KMS-11 (cell line): ENCODE results near the gene ST3GAL5.
A peak's percentile ranks its signal among the peaks of the same experiment; 100 is the strongest.

ENCODE experiments used
- H2AFZ ChIP-seq: fragments of 200-600 bp; sonication (generic); 2 replicates; pipeline ENCODE4 v1.6.1; 2016; ENCODE audit warnings: antibody characterized with exemption, mixed run types, low read depth
- H3K27ac ChIP-seq: fragments of 200-600 bp; sonication (generic); 2 replicates; pipeline ENCODE4 v1.6.1; 2016; ENCODE audit warnings: mild to moderate bottlenecking, mixed run types
- H3K27me3 ChIP-seq: fragments of 200-600 bp; sonication (generic); 2 replicates; pipeline ENCODE4 v1.6.1; 2017; ENCODE audit warnings: mild to moderate bottlenecking, low read depth, mixed run types, moderate library complexity; ENCODE audit not compliant: insufficient read depth
- H3K36me3 ChIP-seq: fragments of 200-600 bp; sonication (generic); 2 replicates; pipeline ENCODE4 v1.6.1; 2017; ENCODE audit warnings: mild to moderate bottlenecking, mixed run types; ENCODE audit not compliant: insufficient read depth
- H3K4me1 ChIP-seq: fragments of 200-600 bp; sonication (generic); 2 replicates; pipeline ENCODE4 v1.6.1; 2016; ENCODE audit warnings: mild to moderate bottlenecking, low read depth, mixed run types; ENCODE audit not compliant: poor library complexity, severe bottlenecking
- H3K4me2 ChIP-seq: fragments of 200-600 bp; sonication (generic); 2 replicates; pipeline ENCODE4 v1.7.0; 2016; ENCODE audit warnings: mild to moderate bottlenecking, mixed run types
- H3K4me3 ChIP-seq: fragments of 200-600 bp; sonication (generic); IDR thresholded peaks from 2 replicates; pipeline ENCODE4 v1.6.1; 2017; ENCODE audit warnings: low read depth, low read length, mixed read lengths; ENCODE audit not compliant: insufficient read depth
- H3K79me2 ChIP-seq: fragments of 200-600 bp; sonication (generic); 2 replicates; pipeline ENCODE4 v1.6.1; 2016; ENCODE audit warnings: low read depth, mixed run types; ENCODE audit not compliant: insufficient read depth
- H3K9ac ChIP-seq: fragments of 200-600 bp; sonication (generic); 2 replicates; pipeline ENCODE4 v1.6.1; 2016; ENCODE audit warnings: mild to moderate bottlenecking, mixed run types
- H4K20me1 ChIP-seq: fragments of 200-600 bp; sonication (generic); 2 replicates; pipeline ENCODE4 v1.6.1; 2016; ENCODE audit warnings: mild to moderate bottlenecking, mixed run types; ENCODE audit not compliant: insufficient read depth
- TF ChIP-seq, protein P1 (sequence below): fragments of 200-600 bp; sonication (generic); conservative IDR thresholded peaks from 2 replicates; pipeline ENCODE4 v1.6.1; 2017; ENCODE audit warnings: low read depth, mild to moderate bottlenecking, antibody characterized with exemption, low read length, moderate library complexity, mixed read lengths

The ST3GAL5 gene

DNA sequence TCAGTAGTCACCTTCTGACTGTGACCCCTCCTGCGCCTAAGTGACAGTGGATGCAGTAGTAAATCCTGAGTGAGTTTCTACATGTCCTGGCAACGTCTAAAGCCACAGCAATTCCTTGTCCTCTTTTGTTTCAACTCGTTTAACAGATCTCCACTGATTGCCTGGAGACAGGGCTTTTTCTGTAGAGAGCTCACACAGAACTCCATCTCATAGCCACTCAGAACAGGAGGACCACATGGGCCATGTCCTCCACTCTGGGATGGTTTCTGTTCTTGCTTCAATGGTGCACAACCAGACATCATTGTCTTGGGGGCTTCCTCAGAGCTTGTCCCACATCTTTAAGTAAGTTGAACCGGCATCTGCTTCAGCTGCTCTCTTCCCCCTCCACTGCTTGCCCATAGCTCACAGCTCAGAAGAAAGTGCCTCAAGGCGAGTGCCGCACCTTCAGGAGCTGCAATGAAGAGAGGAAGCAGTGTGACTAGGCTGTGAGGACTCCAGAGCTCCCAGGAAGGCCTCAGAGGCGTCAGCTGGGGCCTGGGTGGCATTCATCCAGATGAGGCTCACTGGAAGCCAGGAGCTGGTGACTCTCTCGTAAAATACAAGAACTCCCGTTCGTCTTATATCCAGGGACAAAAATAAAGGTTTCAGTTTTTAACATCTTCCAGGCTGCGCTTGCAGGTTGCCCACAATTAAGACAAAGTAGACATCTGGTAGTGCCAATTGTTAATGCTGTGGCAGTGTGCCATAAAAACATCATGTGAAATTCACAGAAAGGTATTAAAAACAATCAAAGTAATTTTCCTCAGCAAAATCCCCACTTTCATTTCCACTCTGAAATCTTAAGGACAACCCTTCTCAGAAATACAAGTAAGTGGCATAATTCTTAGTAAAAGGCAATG, 37.3 kb downstream of the ST3GAL5 start:
- Histone ChIP-seq H3K9ac (no peak overlapping the region; the same call in 1 of the 2 replicates), H4K20me1 (no peaks in the 10 kb centered on the region), H3K4me1 (peaks cover 40% of the 10 kb centered on the region), H3K36me3 (no peaks in the 10 kb centered on the region), H3K27me3 (no peaks in the 10 kb centered on the region), H3K4me2 (peak overlapping the region; percentile 98), H3K79me2 (no peaks in the 10 kb centered on the region), H3K27ac (peak overlapping the region; percentile 94; the same call in 1 of the 2 replicates), H2AFZ (no peak overlapping the region), H3K4me3 (peak overlapping the region; percentile 13)
- TF ChIP-seq, protein P1, sequence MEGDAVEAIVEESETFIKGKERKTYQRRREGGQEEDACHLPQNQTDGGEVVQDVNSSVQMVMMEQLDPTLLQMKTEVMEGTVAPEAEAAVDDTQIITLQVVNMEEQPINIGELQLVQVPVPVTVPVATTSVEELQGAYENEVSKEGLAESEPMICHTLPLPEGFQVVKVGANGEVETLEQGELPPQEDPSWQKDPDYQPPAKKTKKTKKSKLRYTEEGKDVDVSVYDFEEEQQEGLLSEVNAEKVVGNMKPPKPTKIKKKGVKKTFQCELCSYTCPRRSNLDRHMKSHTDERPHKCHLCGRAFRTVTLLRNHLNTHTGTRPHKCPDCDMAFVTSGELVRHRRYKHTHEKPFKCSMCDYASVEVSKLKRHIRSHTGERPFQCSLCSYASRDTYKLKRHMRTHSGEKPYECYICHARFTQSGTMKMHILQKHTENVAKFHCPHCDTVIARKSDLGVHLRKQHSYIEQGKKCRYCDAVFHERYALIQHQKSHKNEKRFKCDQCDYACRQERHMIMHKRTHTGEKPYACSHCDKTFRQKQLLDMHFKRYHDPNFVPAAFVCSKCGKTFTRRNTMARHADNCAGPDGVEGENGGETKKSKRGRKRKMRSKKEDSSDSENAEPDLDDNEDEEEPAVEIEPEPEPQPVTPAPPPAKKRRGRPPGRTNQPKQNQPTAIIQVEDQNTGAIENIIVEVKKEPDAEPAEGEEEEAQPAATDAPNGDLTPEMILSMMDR, result no peak

DNA sequence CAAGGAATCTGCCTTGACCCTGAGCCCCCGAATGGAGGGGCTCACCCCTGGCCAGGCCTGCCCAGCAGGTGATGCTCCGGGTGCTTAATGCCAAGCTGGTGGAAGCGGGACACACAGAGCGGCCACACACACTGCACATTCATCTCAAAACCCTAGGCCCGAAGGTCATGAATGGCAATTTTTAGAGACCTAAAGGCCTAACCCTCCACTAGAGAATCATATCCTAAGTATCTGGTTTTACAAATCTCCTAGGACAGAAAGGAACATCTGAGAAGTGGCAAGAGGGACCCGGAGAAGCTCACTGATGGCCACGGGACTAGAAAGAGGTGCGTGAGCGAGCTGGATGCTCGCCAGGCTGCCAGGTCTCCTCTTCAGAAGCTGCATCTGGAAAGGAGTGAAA, 38.3 kb downstream of the ST3GAL5 start:
- TF ChIP-seq, protein P1, result no peak
- Histone ChIP-seq H3K27me3 (no peaks in the 10 kb centered on the region), H3K36me3 (no peaks in the 10 kb centered on the region), H3K79me2 (no peaks in the 10 kb centered on the region), H3K4me2 (no peak overlapping the region), H3K4me1 (peaks cover 40% of the 10 kb centered on the region), H3K27ac (no peak overlapping the region), H4K20me1 (no peaks in the 10 kb centered on the region), H3K9ac (no peak overlapping the region), H2AFZ (no peak overlapping the region), H3K4me3 (no peak overlapping the region)

DNA sequence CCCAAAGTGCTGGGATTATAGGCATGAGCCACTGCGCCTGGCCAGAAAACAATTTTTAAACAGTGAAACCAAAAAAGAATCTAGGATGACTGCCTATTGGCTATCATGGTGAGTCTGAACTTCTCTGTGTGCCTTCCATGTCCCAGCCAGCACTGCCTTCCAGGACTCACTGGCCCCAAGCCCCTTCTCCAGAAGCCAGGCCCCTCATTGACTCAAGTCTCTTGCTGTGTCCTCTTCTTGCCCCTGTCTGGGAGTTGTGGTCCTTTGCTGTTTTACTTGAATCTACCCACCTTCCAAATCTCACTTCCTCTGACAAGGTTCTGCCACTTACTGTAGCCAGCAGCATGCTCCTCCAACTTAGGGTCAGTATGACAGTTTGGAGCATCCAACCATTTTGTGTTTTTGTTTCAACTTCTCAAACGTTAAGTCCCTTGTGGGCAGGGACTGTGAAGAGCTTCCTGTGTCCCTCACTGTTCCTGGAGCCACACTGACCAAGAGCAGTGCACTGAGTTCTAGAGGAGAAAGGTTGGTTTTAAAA, 41.7 kb downstream of the ST3GAL5 start:
- TF ChIP-seq, protein P1, result no peak
- Histone ChIP-seq H3K9ac (no peak overlapping the region), H3K27me3 (no peaks in the 10 kb centered on the region), H2AFZ (no peak overlapping the region), H3K27ac (no peak overlapping the region), H3K36me3 (no peaks in the 10 kb centered on the region), H3K4me3 (no peak overlapping the region), H4K20me1 (no peaks in the 10 kb centered on the region), H3K4me2 (no peak overlapping the region), H3K79me2 (no peaks in the 10 kb centered on the region), H3K4me1 (peaks cover 11% of the 10 kb centered on the region)

DNA sequence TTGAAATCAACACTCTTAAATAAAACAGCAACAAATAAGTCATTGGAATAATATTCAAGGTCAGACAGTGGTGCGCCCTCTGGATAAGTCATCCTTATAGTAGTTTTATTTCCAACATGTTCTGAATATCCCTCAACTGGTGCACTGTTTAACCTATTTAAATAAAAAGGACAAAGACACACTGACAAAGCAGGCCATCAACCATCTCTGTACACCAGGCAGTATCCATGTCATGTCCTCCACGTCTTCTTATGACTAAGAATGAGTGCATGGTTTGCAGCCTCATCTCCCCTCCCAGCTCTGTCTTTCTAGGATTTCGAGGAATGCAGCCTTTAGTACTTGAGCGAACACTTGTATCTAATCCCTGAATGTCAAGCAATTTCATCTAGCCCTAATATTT, 42.4 kb downstream of the ST3GAL5 start:
- TF ChIP-seq, protein P1, result no peak
- H3K79me2 ChIP-seq, result no peaks in the 10 kb centered on the region
- H3K27ac ChIP-seq, result no peak overlapping the region
- no peaks in the 10 kb centered on the region for H3K27me3 ChIP-seq
- H3K36me3 ChIP-seq, result no peaks in the 10 kb centered on the region
- H4K20me1 ChIP-seq, result no peaks in the 10 kb centered on the region
- H2AFZ ChIP-seq, result no peak overlapping the region
- H3K4me3 ChIP-seq, result no peak overlapping the region
- H3K4me1 ChIP-seq, result peaks cover 4% of the 10 kb centered on the region
- no peak overlapping the region for H3K4me2 ChIP-seq
- H3K9ac ChIP-seq, result no peak overlapping the region
